Astrocyte of the spinal cord (primary cell): Measurements from ENCODE around the gene GHDC.

ENCODE experiments used
- DNase-seq: peaks from one replicate; pipeline ENCODE4 v3.0.0; 2011; ENCODE audit warnings: low read depth, low spot score
- H3K4me3 ChIP-seq: 2 replicates; pipeline ENCODE4 v1.5.1; 2011; ENCODE audit warnings: low read depth, mild to moderate bottlenecking, low read length, moderate library complexity
- in situ Hi-C: cut with HindIII; loops from 2 replicates; pipeline ENCODE4 v1.10.0; 2017; ENCODE audit warnings: low sequenced_read_pairs
- TF ChIP-seq, protein P1 (sequence below): IDR thresholded peaks from 2 replicates; pipeline ENCODE4 v1.5.1; 2012; ENCODE audit warnings: low read depth, mild to moderate bottlenecking, low read length, inconsistent platforms

The GHDC gene

DNA sequence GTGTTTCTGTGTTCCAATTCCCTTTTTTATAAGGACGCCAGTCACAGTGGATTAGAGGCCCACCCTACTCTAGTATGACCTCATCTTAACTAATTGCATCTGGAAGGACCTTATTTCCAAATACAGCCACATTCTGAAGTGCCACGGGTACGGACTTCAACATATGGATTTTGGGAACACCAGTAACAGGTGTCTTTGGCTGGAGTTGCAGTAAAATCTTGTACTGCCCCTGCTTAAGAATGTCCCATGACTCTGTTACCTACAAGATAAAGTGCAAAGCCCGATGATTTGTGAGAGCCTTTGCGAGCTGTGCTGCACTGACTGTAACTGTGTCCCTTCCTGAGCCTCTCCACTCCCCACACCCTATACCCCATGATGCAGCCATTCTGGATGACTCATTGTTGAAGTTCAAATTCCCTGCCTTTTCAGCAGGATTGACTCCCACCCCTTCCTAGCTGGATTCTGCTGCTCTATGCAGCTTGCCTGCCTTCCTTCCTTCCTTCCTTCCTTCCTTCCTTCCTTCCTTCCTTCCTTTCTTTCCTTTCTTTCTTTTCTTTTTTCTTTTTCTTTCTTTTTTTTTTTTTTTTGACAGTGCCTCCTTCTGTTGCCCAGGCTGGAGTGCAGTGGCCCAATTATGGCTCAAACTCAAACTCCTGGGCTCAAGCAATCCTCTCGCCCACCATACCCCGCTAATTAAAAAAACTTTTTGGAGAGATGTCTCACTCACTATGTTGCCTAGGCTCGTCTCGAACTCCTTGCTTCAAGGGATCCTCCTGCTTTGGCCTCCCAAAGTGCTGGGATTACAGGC, 11.2 kb downstream of the GHDC start:
- TF ChIP-seq, protein P1, sequence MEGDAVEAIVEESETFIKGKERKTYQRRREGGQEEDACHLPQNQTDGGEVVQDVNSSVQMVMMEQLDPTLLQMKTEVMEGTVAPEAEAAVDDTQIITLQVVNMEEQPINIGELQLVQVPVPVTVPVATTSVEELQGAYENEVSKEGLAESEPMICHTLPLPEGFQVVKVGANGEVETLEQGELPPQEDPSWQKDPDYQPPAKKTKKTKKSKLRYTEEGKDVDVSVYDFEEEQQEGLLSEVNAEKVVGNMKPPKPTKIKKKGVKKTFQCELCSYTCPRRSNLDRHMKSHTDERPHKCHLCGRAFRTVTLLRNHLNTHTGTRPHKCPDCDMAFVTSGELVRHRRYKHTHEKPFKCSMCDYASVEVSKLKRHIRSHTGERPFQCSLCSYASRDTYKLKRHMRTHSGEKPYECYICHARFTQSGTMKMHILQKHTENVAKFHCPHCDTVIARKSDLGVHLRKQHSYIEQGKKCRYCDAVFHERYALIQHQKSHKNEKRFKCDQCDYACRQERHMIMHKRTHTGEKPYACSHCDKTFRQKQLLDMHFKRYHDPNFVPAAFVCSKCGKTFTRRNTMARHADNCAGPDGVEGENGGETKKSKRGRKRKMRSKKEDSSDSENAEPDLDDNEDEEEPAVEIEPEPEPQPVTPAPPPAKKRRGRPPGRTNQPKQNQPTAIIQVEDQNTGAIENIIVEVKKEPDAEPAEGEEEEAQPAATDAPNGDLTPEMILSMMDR = no peak
- no peak overlapping the region for H3K4me3 ChIP-seq
- in situ Hi-C loops = no loop called here
- DNase-seq = peak; percentile 12

DNA sequence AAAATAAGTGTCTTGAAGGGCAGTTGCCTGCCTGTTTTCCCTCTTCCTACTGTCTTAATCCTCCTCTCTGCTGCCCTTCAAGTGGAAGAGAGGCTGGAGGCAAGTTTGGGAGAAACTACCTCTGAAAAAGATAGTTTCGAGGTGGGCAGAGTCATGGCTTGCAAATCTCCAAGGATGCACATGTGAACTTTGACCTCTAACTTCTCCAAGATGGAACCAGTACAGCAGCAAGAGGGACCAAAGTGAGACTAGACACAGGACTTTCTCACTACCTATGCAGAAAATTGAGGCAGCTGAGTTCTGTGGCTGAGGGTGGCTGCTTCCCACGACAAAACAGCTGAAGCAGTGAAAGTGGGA, 12.5 kb downstream of the GHDC start:
- in situ Hi-C loops = no loop called here
- TF ChIP-seq, protein P1 = no peak
- H3K4me3 ChIP-seq = no peak overlapping the region
- no peak for DNase-seq

DNA sequence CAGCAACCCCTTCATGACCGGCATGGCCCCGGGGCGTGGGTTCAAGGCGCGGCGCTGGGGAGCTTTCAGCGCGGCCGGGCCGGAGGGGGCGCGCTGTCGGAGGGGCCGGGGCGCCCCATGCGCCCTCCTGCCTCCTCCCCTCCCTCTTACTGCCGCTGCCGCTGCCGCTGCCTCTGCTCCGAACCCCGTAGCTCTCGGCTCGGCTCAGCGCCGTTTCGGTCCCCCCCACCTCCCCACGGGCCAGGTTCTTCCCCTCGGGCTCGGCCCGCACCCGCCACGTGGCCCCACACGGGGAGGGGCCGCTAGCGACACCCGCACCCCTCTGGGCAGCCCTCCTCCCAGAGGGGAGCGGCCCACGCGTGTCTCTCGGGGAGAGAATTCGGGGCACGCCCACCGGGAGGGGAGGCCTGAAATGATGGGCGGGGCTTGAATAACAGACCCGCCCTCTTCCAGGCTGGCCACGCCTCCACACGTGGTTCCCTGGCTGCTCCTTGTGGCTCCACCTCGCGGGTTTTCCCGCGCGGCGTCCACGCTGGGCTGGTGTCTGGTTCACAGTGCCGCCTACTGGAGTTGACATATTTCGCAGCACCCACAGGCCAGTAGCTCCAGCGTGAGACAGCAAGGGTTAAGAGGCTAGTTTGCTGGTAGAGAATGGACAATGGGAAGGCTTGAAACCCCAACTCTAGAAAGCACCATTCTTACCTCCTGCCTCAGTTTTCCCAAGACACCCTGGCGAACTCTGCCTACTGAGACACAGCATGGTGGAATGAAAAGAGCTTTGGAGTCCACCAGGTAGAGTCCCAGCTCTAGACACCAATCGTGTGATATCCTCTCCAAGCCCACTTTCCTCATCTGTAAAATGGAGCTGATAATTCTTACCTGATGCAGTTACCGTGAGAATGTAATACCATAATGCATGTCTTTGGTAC, 13.1 kb downstream of the GHDC start, which contains the start of gene KCNH4:
Gene KCNH4 (minus strand): TSS at position 221 of the 929 bp plus-strand sequence. CDS start 197 bp downstream, at position 24.
- in situ Hi-C loops = no loop called here
- TF ChIP-seq, protein P1 = peak; percentile 47
- DNase-seq = peak; percentile 47
- H3K4me3 ChIP-seq = no peak within 1 kb of the TSS

DNA sequence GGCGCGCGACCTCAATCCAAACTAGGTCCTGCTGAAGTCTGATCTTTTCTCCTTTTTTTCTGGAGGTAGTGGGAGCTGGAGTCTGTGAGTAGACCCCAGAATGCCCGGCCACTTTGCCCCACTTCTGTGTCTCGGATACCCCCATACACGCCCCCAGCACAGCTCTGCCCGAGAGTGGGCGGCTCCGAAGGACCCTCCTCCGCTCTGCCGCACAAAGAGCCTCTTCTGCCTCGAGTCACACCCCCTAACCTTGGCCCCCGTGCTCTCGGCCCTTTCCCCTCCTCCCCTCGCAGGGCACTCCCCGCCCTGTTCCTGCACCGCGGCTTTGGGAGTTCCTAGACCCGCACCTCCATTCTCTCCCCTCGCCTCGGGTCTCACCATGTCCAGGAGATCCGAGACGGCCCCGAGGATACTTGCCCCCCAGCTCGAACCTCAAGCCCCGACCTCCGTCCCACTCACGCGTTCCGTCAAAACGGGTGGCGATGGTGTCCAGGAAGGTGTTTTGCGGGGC, 13.8 kb downstream of the GHDC start:
- H3K4me3 ChIP-seq = no peak overlapping the region
- DNase-seq = no peak

DNA sequence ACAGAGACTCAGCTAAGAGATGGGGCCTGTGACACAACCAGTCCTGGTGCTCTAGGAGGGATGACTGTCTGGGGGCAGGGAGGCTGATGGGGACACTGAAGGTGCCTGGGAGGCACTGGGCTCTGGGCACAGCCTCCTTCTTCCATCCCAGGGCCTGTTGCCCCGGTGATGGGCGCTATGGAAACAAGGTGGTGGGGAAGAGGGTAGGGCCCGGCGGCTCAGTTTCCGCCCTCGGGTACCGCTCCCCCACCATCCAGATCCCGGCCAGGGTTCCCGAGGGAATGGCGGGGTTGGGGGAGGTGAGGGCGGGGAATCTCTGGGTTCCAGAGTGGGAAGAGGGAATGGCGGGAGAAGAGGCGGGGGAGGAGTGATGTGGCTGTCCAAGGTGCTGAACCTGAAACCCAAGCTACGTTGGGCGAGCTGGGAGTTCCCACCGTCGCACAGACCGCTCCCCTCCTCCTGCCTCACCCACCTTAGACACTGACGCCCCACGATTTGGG, 14.3 kb downstream of the GHDC start:
- TF ChIP-seq, protein P1 = no peak
- in situ Hi-C loops = no loop called here
- H3K4me3 ChIP-seq = no peak overlapping the region
- DNase-seq = peak; percentile 16

More for the DNA sequence above, 13.8 kb downstream of the GHDC start:
- in situ Hi-C loops = no loop called here
- TF ChIP-seq, protein P1 = no peak

DNA sequence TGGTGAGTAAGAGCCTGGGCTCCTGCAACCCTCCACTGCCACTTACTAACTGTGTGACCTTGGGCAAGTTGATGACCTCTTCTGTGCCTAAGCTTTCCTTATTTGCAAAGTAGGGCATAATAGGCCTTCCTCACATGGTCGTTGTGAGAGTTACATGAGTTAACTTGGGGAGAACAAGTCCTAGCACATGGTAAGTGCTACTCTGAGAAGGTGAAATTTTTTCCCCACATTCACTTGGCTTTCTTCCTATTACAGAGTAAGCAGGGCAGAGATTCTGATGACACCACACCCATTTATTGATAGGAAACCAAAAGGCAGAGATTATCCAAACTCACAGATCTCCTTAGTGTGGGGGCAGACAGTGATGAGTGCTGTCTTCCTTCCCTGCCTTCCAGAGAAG, 15.0 kb downstream of the GHDC start:
- TF ChIP-seq, protein P1 = no peak
- no peak for DNase-seq
- in situ Hi-C loops = no loop called here

More for the DNA sequence above, 15.0 kb downstream of the GHDC start:
- H3K4me3 ChIP-seq = no peak overlapping the region
